ENCODE results near the gene FOCAD.

The FOCAD gene

DNA sequence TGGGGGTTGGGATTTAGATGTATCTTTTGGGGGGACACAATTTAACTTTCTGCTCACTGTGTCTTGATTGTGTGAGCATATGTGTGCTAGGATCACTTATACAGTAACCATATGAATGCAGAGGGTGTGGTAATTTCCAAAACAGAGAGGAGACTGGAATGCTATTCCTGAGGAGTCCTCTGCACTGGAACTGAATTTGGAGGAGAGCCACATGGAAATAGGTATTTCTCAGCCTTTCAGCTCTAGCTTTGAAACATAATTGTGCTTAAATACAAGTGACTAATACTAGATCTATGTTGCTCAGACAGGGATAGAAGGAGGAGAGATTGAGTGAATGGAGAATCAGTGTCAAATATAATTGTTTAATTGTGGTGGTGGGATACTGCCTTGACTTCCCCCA, 45.5 kb downstream of the FOCAD start:
- in situ Hi-C loops (cut with MboI; ENCODE audit: low sequenced_read_pairs), result no loop called here

DNA sequence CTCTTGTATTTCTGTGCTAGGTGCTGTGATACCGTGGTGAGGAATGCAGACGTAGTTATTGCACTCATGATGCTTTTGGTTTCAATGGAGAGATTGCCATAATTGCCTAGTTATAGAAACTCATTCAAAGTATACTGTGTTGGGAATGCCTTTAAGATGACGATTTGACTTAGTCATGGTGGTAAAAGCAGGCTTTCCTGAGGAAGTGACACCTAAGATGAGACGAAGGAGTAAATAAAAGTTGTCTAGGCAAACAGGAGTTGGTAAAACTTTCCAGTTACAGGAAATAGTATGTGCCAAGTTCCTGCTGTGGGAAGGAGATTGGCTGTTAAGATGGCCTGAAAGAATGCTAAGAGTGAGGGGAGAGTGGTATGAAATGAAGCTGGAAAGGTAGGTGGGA, 48.1 kb downstream of the FOCAD start:
- in situ Hi-C loops (cut with MboI; ENCODE audit: low sequenced_read_pairs), result no loop called here

DNA sequence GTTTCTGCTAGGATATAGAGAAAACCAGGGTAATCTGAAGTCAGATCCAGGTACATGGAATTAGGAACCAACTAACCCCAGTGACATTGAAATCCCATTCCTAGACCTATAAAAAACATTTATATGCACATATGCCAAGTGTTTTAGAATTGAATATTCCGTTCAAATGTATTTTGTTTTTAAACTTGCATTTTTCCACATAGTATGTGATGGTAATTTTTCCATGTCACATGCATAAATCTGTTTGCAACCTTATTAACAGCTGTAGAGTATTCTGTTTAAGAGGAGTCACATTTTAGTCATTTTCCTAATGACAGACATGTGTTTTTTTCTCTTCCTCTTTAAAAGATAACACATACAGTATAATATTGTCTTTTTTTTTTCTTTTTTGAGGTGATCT, 50.2 kb downstream of the FOCAD start:
- in situ Hi-C loops (cut with MboI; ENCODE audit: low sequenced_read_pairs), result no loop called here

DNA sequence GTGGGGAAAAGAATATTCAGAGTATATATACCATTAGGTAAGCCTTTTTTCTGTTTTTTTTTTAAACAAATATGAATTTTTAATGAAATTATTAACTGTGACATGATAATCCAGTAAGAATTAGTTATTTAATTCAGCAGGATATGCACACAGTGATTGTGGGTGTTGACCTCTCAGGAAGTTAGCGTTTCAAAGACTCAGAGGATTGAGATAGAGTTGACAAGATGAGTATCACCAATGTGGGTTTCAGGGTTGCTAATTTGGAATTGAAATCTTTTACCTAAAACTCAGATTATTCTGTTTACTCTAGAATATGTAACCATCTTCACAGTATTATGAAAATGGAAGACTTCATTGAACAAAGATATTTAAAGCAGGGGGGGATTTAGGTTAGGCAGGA, 56.2 kb downstream of the FOCAD start:
- in situ Hi-C loops (cut with MboI; ENCODE audit: low sequenced_read_pairs), result no loop called here

DNA sequence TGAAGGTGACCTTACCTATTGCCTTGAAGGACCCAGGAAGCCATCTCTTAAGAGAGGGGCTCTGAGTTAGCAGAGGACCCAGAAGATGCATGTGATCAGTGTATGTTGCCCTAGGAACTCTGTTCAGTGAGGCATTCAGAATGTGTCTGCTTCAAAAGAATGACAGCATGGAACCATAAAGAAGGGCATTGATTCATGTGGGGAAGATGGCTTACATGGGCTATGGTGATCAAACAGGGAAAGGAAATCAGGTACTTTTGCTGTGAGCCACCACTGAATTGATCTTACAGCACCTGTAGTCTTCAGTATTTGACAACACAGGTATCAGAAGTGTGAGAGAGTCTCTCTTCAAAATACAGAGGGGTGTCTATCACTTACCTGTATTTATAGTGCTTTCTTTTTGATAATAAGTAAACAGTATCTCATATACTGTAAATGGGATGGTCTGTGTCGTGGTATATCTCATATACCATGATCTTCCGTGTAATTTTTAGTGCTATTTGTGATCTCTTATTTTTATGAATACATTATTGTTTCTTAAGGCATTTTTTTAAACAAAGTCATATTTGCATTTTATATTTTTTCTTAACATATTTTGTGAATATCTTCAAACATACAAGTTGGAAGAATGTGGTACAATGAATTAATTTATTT, 57.0 kb downstream of the FOCAD start:
- in situ Hi-C loops (cut with MboI; ENCODE audit: low sequenced_read_pairs), result no loop called here

DNA sequence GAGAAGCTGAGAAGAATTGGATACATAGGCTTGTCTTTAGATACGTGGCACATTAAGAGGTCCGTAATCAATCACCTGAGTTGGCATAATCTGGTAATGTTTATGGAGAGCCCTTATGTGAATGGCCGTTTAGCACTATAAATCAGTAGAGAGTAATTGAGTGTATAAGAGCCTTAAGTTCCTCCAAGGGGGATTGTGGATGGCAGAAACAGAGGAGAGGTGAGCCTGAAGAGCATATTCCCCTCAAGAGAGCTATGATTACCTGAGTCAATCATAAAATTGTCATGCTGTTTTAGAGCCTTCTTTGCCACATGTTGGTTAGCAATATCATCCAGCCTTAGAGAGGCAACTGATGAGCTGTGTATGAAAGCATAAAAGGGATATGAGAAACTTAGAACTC, 58.8 kb downstream of the FOCAD start:
- in situ Hi-C loops (cut with MboI; ENCODE audit: low sequenced_read_pairs), result no loop called here

DNA sequence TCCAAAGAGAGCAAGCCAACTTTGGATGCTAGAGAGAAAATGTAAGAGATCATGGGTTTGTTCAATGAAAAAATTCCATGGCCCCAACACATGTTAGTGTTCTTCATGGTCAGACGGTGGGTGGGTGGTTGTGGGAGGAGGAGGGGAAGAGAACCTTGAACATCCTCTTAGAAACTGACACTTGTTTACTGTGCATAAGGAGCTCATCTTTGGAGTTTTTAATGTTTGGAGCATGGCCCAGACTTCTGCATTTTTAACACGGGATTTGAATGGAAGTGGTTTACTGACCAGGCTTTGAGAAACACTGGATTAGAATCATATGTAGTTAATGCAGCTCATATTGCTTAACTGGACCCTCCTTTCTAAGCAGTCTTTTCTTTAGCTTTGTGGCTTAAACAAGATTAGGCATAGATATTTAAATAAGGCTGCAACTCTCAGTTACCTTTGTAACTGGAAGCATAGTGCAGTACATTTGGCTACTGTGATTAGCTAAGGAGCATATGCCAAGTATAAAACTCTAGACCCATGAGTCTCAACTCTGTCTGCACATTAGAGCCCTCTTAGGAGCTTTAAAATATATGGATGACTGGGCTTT, 60.1 kb downstream of the FOCAD start:
- in situ Hi-C loops (cut with MboI; ENCODE audit: low sequenced_read_pairs), result no loop called here

DNA sequence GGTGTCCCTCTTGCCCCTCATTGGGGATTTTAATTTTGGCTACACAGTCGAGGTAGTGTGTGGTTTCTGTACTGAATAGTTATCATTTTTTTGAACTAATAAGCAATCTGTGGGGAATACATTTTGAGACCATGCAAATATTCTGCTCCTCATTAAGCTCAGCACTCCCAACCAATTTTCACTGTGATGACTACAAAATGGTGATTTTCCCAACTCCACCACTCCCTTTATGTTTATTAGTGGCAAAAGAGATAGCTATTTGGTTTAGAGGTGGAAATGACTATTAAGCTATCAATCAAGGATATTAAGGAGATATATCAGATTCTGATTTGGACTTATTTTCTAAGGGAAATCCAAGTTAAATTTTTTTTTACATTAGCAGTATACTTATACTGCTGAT, 62.9 kb downstream of the FOCAD start:
- in situ Hi-C loops (cut with MboI; ENCODE audit: low sequenced_read_pairs), result no loop called here

DNA sequence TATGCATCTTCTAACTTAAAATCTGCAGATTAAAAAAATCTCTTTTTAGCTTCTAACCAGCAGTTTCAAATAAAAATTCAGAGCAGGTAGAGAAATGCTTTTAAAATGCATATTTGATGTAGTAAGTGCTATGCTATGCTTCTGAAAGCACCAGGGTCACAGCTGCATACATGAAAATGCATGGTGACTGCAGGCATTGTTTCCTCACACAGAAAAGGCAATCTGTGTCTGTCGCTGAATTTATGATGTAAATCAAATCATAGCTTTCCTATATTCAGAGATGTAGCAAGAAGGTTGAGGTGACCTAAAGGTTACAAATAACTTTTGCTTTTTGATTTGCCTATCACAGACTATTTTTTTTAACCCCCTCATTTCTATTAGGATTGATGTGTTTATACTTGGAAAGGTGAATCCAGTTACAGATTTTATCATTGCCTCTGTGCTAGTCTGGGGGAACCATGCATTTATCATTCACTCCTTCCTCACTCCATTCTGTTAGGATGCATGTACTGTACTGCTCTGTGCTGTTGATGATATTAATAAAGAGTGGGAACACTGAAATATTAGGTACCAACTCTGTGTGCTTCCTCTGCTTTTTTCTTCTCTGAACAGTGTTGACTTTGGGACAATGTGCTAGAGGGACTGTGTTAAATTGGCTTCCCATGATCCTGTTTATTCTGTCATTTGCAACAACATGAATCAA, 65.6 kb downstream of the FOCAD start:
- in situ Hi-C loops (cut with MboI; ENCODE audit: low sequenced_read_pairs), result no loop called here

DNA sequence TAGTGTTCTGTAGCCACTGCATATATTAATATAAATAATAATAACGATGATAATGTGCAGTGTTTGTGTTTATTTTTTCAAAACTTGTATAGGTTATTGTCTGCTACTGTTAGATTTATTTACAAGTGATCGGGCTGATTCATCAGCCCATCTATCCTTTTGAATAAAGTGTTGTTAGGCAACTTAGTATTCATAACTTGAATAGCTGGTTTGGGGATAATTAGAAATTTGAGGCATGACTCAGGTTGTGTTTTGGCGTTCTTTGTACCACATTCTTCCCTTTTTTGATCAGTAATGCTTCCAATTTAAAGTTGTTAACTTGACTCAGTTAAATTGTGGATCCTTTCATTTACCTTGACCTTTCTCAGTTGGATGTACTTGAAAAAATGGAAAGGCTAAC, 69.7 kb downstream of the FOCAD start:
- in situ Hi-C loops (cut with MboI; ENCODE audit: low sequenced_read_pairs), result no loop called here

DNA sequence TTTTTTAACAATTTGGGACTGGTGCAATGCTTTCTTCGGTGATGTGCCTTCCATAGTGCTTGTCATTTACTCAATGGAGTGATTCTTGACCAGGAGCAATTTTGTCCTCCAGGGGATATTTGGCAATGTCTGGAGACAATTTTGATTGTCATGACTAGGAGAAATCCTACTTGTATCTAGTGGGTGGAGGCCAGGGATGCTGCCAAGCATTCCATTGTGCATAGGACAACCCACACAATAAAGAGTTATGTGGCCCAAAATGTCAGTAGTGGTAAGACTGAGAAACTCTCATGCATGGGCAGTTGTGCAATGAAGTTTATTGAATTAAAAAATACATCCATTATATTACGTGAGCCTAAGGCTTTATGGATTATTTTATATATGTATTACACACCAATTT, 70.5 kb downstream of the FOCAD start:
- in situ Hi-C loops (cut with MboI; ENCODE audit: low sequenced_read_pairs), result no loop called here

DNA sequence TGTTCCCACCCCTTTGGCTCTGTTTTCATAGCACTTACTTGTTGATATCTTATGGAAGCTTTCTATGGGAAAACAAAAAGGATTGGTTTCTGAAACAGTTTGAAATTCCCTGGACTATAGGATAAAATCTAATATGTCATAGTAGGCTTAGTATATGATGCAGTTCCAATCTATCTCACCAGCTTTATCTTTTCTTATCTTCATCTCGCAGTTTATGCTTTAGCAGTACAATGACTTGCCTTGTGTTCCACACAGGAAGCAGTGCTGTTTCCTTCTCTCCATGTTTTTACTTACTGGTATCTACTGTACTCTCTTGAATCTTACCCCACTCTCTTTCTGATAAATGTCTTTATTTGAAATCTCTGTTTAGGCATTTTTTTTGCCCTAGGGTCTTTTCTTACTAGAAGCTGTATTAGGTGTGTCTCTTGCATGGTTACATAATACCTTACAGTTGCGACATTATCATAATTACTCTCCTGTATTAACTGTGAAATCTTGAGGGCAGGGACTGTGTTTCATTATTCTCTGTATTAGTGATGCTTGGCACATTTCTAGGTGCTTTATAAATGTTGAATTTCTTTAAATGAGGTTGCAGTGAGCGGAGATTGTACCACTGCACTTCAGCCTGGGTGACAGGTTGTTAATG, 76.3 kb downstream of the FOCAD start:
- in situ Hi-C loops (cut with MboI; ENCODE audit: low sequenced_read_pairs), result no loop called here

DNA sequence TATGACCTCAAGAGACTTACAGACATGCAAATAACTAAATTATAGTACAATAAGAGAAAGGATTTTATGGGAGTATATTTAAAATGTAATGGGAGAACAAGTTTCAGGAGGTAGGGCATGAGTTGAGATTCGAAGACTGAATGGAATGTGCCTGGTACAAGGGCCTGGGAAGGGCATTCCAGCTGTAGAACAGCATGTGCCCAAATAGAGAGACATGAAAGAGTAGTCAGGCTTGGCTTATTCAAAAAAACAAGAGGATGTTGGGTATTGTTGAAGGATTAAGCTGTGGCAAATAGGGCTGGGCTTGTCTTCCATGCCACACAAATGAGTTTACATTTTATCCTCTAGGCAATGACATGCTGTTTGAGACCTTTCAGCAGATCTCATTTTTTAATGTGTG, 86.9 kb downstream of the FOCAD start:
- in situ Hi-C loops (cut with MboI; ENCODE audit: low sequenced_read_pairs), result no loop called here

DNA sequence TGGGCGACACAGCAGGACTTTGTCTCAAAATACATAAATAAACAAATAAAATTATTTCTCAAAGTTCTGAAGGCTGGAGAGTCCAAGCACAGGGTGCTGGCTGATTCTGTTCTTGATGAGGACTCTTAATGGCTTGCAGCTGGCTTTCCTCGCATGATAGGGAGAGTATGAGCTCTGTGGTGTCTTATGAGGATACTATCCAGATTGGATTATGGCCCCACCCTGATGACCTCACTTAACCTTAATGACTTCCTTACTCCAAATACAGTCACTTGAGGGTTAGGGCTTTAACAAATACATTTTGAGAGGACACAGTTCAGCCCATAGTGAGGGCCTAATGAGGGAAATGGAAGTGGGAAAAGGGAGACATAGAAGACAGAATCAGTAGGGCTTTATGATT, 87.7 kb downstream of the FOCAD start:
- in situ Hi-C loops (cut with MboI; ENCODE audit: low sequenced_read_pairs), result no loop called here

DNA sequence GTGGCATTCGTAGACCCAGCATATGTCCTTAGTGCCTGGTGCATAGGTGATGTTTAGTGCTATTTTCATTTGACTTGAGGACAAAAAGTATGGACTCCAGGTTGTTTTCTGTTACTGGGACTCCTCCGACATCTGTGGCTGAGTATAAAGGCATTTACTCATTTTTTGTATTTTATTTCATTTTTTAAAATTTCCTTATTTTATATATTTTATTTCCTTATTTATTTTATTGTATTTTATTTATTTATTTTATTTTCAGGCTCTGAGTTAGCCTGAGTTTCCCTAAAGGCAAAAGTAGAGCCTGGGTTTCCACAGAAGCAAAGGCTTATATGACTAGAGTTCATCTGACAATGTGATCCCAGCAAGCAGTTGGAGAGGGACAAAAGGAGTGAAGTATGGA, 91.6 kb downstream of the FOCAD start:
- in situ Hi-C loops (cut with MboI; ENCODE audit: low sequenced_read_pairs), result no loop called here

DNA sequence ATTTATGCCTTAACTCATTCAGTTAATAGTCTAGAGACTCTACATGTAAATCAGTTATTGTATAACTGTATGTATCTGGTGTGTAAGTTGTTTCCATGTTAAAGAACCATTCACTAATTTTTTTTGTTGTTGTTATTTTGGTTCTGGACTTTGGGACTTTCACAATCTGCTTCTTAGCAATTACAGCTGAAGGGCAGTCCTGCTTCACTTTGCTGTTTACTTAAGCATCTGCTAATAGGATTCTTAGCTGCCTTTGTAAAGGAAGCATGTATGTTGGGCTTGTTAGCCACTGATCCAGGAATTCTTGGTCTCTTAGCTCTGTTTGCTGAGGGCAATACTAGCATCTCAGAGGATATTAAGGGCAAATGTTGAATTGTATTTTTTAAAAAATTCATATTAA, 97.0 kb downstream of the FOCAD start:
- in situ Hi-C loops (cut with MboI; ENCODE audit: low sequenced_read_pairs), result no loop called here

DNA sequence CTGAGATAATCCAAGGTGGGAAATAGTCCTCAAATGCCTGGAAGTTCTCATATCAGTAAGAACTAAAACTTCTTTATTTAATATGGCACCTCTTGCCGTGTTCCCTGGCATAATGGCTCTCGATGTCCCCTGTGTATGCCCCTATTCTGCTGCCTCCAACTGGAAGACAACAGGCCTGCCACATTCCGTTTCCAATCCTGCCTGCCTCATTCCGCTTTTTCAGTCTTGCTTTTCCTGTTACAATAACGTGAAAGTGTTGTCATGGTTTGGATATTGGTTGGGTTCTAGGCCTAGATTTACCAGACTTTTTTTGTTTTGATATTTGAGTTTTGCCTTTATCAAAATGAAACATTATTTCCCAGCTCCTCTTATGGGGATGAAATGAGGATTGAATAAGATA, 98.2 kb downstream of the FOCAD start:
- in situ Hi-C loops (cut with MboI; ENCODE audit: low sequenced_read_pairs), result no loop called here

DNA sequence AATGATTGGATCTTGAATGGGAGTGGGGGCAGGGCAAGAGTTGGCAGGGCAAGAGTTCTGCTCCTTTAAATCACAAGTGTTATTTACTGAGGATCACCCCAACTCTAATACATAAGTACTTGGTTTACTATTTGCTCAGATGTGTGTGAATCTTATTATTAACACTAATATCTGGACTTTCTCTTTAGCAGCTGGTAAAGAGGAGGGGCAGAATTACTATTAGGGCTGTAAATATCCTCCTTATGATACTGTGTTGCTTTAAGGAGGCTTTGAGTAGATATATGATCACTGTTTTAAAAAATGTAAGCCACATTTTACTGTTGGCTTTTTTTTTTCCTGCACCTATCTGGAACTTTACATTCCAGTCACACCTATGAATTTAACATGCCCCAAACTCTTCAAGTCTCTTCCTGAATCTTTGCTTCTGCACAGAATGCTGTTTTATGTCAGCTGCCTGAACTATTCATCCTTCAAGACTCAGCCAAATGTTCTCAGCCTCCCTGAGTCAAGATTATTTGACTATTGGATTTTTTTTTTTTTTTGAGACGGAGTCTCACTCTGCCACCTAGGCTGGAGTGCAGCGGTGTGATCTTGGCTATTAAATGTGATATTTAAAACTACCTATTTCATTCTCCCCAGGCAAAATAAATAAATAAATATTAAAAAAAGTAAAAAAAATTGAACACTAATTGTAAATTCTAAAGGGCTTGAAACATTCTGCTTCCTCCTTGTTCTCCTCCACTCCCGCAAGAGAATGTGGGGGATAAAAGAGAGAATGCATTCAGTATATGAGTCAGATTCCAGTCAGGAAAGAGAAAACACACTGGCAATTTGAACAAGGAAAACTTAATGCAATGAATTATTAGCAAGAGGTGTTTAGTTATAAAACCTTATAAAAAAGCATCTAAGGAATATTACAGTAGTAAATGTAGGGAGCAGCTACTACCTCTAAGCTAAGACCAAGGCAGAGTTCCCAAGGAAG, 99.3 kb downstream of the FOCAD start:
- in situ Hi-C loops (cut with MboI; ENCODE audit: low sequenced_read_pairs), result no loop called here

DNA sequence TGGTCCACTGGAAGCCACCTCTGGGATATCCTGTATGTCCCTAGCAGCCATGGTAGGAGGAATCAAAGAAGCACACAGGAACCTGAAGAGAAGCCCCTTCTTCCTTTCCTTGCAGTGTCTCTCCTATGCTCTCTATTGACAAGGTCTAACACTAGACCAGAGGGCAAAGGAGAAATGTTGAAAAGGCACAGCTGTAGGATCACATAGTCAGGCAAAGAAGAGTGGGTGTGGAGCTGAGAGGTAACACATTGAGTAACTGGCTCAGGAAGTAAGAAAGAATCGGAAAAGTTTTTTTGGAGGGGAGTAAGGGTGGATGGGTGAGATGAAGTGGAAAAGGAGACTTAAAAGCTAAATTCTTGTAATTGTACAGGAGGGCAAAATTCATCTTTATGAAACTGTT, 100.1 kb downstream of the FOCAD start:
- in situ Hi-C loops (cut with MboI; ENCODE audit: low sequenced_read_pairs), result no loop called here

DNA sequence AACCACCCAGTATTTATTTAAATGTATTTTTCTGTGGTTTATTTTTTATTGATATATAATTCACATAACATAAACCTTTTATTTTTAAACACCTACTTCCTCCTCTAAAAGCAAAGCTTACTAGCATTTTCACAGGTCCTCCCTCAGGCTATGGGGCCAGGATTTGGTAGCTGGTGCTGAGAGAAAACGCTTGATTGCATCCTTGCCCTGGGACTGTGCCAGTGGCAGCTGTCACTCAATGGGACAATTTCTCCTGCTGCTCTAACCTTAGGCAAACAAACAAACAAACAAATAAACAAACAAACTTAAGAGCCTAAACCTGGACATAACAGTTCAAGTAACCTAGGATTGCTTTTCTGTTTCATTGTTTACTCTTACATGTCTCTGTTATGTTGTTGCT, 102.7 kb downstream of the FOCAD start:
- in situ Hi-C loops (cut with MboI; ENCODE audit: low sequenced_read_pairs), result no loop called here
